ENCODE results near the gene RNF39. TPM values are rescaled to one million over a fixed set of nuclear protein-coding genes. Genes with fewer than 3 reads are reported as not detected.
A peak's percentile ranks its signal among the peaks of the same experiment; 100 is the strongest.
"Not testable (repeated sequence)": the region's sequence is repeated elsewhere in the genome, so short reads cannot be mapped to it uniquely, and the experiment has no call there.

The RNF39 gene
- total RNA-seq, 1 experiment from 2014 or later = 0.14 TPM

DNA sequence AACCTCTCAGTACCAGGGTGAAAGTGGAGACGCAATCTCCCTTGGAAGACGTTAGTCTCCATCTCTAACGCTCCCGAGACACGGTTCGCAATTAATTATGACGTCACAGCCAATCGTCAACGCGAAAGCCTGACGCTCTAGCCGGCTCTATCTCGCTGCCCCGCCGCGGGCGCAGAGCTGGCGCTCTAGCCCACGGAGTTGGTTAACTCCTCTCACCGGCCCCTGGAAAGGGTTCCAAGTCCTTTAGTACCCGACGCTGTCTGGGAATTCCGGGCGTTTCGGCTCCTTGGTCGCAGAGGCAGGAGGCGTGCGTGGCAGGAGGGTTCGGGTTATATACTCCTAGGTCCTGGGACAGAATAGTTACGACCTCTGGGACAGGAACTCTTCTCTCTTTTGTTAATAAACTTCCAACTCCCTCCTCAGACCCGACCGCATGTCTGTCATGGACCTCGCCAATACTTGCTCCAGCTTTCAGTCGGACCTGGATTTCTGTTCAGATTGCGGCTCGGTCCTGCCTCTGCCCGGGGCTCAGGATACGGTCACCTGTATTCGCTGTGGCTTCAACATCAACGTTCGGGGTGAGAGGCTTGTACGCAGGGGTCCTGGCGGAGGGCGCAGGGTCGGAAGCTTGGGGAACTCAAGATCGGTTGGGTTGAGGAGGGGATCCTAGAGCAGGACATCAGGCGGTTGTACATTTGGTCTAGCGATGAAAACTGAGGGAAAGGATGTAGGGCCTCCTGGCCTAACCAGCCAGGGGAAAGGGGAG lies 14.3 kb downstream of the RNF39 start, which contains the start of gene POLR1H:
Gene POLR1H (plus strand): TSS at position 174 of the 766 bp plus-strand sequence. CDS start 260 bp downstream, at position 434.
- no peaks in the 10 kb centered on the region for H3K27me3 ChIP-seq (ENCODE audit: control insufficient read depth, insufficient read depth, low read length)
- peak within 1 kb of the TSS; percentile 73 for H3K4me3 ChIP-seq (ENCODE audit: insufficient read depth, low read depth, low read length)
- H3K36me3 ChIP-seq (replicated peaks; ENCODE audit: control insufficient read depth, insufficient read depth, low read length) = peaks cover 2% of the 10 kb centered on the region; the same call in 1 of the 2 replicates
- peak; percentile 91 for DNase-seq

DNA sequence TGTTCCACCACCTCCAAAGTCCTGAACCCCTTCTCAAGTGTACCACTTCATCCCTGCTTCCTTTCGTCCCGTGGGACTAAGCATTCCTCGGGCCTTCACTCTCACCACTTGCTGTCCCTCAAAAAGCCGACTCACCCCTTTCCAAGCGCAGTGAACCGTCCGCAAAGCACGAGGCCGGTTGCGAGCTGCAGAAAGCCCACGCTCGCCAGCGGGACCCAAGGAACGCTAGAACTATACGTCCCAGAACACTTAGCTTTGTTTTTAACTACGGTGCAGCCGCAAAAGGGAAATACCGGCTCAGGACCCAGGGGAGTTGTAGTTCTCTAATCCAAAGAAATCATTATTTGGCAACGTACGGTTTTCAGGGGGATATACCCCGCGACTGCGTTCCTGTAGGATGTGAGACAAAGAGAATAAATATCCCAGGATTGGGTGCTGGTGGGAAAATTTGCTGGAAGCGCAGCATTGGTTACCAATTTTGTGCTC lies 14.9 kb downstream of the RNF39 start:
- H3K27me3 ChIP-seq (ENCODE audit: control insufficient read depth, insufficient read depth, low read length) = no peaks in the 10 kb centered on the region
- peak; percentile 29 for DNase-seq
- H3K4me3 ChIP-seq (ENCODE audit: insufficient read depth, low read depth, low read length) = peak overlapping the region; percentile 73
- H3K36me3 ChIP-seq (replicated peaks; ENCODE audit: control insufficient read depth, insufficient read depth, low read length) = peaks cover 2% of the 10 kb centered on the region

DNA sequence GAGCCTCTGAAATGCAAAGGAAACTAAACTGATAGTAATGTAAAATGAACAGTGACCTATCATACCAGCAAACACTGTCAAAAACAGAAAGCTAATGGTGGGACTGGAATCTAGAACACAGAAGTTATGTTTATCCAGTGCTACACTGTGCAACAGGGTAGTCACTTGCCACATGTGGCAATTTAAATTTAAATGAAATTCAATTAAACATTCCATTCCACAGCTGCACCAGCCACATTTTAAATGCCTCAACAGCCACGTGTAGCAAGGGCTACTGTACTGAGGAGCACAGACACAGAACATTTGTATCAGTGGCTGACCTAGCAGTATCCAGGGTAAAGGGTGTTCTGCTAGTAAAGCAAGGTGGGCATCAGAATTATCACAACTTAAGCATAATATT lies 20.1 kb downstream of the RNF39 start:
- Histone ChIP-seq H3K36me3 (replicated peaks; ENCODE audit: control insufficient read depth, insufficient read depth, low read length) (peaks cover 1% of the 10 kb centered on the region), H3K27me3 (ENCODE audit: control insufficient read depth, insufficient read depth, low read length) (no peaks in the 10 kb centered on the region), H3K4me3 (ENCODE audit: insufficient read depth, low read depth, low read length) (no peak overlapping the region)
- no peak for DNase-seq

DNA sequence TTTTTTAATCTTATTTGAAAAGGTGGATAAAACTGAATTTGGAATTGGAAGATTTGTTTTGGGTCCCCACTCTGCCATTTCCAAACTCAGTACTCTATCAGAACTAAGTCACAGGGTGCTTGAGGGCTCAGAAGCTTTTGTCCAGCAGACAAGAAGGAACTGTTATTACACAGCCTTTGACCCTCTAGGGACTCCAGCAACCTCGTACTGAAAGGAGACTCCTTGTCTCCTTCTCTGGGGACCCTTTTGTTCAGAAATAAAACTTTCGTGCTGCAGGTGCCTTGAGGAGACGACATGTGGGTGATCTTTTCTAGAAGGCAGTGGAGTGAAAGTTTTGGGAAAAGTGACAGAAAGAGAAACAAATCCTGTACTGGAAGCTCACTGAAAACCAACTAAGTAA lies 21.9 kb downstream of the RNF39 start:
- no peak for DNase-seq
- Histone ChIP-seq H3K27me3 (ENCODE audit: control insufficient read depth, insufficient read depth, low read length) (no peaks in the 10 kb centered on the region), H3K4me3 (ENCODE audit: insufficient read depth, low read depth, low read length) (no peak overlapping the region), H3K36me3 (replicated peaks; ENCODE audit: control insufficient read depth, insufficient read depth, low read length) (peaks cover 1% of the 10 kb centered on the region)

DNA sequence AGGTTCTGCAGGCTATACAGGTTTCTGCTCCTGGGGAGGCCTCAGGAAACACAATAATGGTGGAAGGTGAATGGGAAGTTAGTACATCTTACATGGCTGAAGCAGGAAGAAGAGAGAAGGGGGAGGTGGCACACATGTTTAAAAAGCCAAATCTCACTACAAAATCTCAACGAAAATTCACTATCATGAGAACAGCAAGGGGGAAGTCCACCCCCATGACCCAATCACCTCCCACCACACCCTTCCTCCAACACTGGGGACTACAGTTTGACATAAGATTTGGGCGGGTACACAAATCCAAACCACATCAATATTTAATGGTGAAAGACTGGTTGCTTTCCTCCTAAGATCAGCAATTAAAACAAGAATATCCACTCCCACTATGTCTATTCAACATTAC lies 28.3 kb downstream of the RNF39 start:
- H3K36me3 ChIP-seq (replicated peaks; ENCODE audit: control insufficient read depth, insufficient read depth, low read length) = no peaks in the 10 kb centered on the region
- no peak for DNase-seq
- H3K4me3 ChIP-seq (ENCODE audit: insufficient read depth, low read depth, low read length) = no peak overlapping the region
- no peaks in the 10 kb centered on the region for H3K27me3 ChIP-seq (ENCODE audit: control insufficient read depth, insufficient read depth, low read length)

DNA sequence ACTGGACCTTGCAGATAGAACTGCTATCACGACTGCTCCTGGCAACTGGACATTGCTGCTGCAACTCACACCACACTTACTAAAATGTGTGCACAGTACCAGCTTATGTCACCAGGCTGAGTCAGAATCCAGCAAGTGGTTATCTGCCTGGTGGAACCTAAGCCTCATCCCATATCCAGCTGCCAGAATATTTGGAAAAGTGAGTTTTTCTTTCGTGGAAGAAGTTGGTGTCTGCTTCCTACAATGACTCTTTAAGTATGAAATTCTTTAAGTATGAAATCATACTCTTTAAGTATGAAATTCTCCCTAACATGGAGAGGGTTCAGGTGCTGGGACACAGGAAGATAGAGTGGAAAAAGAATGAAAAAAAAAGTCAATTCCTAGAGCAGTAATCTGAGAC lies 30.9 kb downstream of the RNF39 start:
- DNase-seq = no peak
- no peaks in the 10 kb centered on the region for H3K27me3 ChIP-seq (ENCODE audit: control insufficient read depth, insufficient read depth, low read length)
- no peak overlapping the region for H3K4me3 ChIP-seq (ENCODE audit: insufficient read depth, low read depth, low read length)
- no peaks in the 10 kb centered on the region for H3K36me3 ChIP-seq (replicated peaks; ENCODE audit: control insufficient read depth, insufficient read depth, low read length)

DNA sequence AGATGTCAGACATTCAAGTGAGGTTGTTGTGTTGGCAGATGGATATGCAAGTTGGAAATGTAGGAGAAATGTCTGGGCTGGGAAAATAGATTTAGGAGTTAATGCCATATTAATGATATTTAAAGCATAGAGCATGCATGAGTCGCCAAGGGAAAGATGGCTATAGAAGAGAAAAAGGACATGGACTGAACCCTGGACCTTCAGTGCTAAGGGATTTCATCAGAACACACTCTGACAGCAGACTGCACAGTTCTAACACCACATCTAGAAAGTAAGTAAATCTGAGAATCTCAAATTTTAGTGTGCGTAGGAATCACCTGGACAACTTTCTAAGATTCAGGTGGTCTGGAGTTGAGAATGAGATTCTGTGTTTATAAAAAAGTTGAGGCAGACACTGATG lies 31.8 kb downstream of the RNF39 start:
- no peak for DNase-seq
- Histone ChIP-seq H3K27me3 (ENCODE audit: control insufficient read depth, insufficient read depth, low read length) (no peaks in the 10 kb centered on the region), H3K36me3 (replicated peaks; ENCODE audit: control insufficient read depth, insufficient read depth, low read length) (no peaks in the 10 kb centered on the region)

DNA sequence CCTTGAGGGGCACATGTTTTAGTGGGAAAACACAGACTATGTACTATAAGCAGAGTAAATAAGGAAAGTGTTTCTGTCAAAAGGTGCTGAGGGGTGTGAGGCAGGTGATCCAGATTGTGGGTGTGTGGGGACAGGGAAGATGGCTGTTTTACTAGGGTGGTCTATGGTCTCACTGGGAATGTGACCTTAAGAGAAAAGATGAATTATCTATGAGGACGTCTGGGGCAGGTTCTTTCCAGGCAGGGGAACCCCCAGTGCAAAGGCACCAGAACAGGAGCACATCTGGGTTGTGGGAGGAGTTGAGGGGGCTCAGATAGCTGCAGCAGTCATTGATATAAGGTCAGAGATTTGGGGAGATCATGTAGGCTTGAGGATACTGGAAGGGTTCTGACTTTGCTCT lies 32.7 kb downstream of the RNF39 start:
- H3K36me3 ChIP-seq (replicated peaks; ENCODE audit: control insufficient read depth, insufficient read depth, low read length) = no peaks in the 10 kb centered on the region
- no peak for DNase-seq

More for the DNA sequence above, 31.8 kb downstream of the RNF39 start:
- no peak overlapping the region for H3K4me3 ChIP-seq (ENCODE audit: insufficient read depth, low read depth, low read length)

DNA sequence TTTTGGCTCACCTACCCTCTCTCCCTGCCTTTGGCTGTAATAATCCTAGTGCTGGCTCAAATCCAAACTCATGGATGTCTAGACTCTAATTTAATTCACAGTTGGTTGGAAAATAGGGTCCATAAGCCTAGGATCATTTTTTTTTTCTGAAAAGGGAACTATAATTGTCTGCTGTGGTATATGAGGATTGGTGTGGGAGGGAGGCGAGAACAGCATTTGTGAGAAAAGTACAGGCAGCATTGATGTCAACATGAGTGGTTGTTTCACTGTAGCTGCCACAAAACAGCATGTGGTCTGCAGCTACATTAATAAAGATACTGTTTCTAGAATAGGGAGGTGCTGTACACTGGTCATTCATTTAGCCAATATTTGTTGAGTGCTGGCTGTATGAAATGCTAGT lies 33.1 kb downstream of the RNF39 start:
- H3K4me3 ChIP-seq (ENCODE audit: insufficient read depth, low read depth, low read length) = no peak overlapping the region
- no peaks in the 10 kb centered on the region for H3K27me3 ChIP-seq (ENCODE audit: control insufficient read depth, insufficient read depth, low read length)
- no peak for DNase-seq
- no peaks in the 10 kb centered on the region for H3K36me3 ChIP-seq (replicated peaks; ENCODE audit: control insufficient read depth, insufficient read depth, low read length)

More for the DNA sequence above, 32.7 kb downstream of the RNF39 start:
- no peak overlapping the region for H3K4me3 ChIP-seq (ENCODE audit: insufficient read depth, low read depth, low read length)
- no peaks in the 10 kb centered on the region for H3K27me3 ChIP-seq (ENCODE audit: control insufficient read depth, insufficient read depth, low read length)

DNA sequence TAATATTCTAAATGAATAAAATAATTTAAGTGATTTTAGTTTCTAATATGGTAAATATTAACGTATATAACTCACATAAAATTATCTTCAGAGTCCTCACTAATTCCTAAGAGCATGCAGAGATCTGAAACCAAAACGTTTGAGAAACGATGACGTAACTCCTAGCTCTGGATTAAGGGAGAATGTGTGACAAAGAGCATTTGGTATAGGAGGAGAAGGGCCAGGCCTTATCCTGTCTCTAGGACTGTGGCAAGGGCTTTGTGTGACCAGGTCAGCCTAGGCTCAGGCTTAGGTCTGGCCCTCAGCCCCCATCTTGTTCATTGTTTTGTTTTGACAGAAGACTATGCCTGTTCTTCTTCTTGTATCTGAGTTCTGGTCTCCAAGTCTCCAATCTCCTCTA lies 33.7 kb downstream of the RNF39 start:
- DNase-seq = no peak
- H3K4me3 ChIP-seq (ENCODE audit: insufficient read depth, low read depth, low read length) = no peak overlapping the region
- H3K36me3 ChIP-seq (replicated peaks; ENCODE audit: control insufficient read depth, insufficient read depth, low read length) = no peaks in the 10 kb centered on the region
- no peaks in the 10 kb centered on the region for H3K27me3 ChIP-seq (ENCODE audit: control insufficient read depth, insufficient read depth, low read length)

DNA sequence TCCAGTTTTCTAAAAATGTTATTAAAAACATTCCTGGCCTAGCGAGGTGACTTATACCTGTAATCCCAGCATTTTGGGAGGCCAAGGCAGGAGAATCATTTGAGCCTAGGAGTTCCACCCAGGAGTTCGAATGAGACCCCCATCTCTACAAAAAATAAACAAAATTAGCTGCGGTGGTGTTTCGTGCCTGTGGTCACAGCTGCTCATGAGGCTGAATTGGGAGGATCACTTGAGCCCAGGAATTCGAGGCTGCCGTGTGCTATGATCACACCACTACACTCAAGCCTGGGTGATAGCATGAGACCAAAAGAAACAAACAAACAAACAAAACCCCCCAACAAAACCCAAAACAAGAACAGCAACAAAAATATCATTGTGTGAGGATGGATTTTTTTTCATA lies 34.3 kb downstream of the RNF39 start:
- H3K36me3 ChIP-seq (replicated peaks; ENCODE audit: control insufficient read depth, insufficient read depth, low read length) = no peaks in the 10 kb centered on the region

DNA sequence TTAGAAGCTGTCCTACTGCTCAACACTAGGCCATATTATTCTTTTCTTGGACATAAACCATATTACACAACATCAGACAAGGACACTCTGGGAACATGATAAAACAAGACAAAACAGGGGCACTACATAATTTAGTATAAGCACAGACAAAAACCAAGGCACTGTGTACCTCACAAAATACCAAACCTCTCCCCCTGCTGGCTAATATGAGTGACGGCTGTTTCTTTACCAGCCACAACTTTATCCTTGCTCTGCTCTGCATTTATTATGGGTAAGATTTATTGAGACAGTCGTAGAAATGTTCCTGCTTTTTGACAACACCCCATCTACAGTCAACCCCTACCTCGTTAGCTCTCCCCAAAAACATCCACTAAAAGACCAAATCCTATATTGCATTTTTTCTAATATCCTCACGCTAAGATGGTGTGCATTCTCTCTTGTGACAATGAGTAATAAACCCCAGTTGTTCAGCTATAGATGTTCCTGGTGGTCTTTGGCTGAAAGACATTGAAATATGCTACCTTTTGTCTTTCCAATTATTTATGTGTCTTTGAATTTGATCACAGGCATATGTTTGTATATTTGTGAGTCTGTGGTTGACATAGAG lies 38.3 kb downstream of the RNF39 start:
- Histone ChIP-seq H3K36me3 (replicated peaks; ENCODE audit: control insufficient read depth, insufficient read depth, low read length) (no peaks in the 10 kb centered on the region), H3K4me3 (ENCODE audit: insufficient read depth, low read depth, low read length) (no peak overlapping the region), H3K27me3 (ENCODE audit: control insufficient read depth, insufficient read depth, low read length) (no peaks in the 10 kb centered on the region)
- peak; percentile 21 for DNase-seq

More for the DNA sequence above, 34.3 kb downstream of the RNF39 start:
- Histone ChIP-seq H3K4me3 (ENCODE audit: insufficient read depth, low read depth, low read length) (no peak overlapping the region), H3K27me3 (ENCODE audit: control insufficient read depth, insufficient read depth, low read length) (no peaks in the 10 kb centered on the region)
- no peak for DNase-seq

DNA sequence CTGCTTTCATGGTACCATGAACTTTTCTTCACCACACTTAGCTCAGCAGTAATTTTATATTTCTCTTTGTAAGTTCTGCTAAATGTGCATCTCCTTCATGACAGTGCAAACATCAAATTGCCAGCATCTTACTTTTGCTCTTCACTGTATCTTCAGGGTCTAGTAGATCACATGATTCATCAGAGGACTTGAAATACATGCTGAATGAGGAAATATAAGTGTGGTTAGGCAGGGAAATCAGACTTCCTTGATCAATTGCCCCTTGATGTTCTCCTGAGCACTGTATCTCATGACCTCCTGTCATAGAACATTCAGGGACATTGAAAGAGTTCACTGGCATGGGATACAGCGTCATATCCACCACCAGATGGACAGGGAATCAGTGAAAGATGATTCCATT lies 39.8 kb downstream of the RNF39 start:
- DNase-seq = no peak
- H3K4me3 ChIP-seq (ENCODE audit: insufficient read depth, low read depth, low read length) = no peak overlapping the region
- H3K36me3 ChIP-seq (replicated peaks; ENCODE audit: control insufficient read depth, insufficient read depth, low read length) = no peaks in the 10 kb centered on the region

DNA sequence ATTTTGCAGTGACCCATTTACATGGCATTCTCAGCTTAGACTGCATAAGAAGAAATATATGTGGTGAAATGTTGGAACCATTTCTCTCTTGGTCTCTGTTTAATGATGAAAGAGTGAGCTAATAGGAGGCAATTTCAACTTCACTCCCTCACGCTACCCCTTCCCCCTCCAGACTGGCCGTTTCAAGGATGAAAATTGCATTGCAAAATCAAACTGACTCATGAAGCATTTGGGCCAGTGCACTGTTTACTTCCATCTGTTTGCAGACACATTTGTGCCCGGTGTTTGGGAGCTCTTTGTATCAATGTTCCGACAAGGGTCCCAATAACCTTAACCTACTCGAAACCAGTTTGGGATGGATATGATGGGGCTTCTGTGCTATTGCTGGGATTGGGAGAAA lies 42.1 kb downstream of the RNF39 start:
- H3K36me3 ChIP-seq (replicated peaks; ENCODE audit: control insufficient read depth, insufficient read depth, low read length); H3K27me3 ChIP-seq (ENCODE audit: control insufficient read depth, insufficient read depth, low read length); H3K4me3 ChIP-seq (ENCODE audit: insufficient read depth, low read depth, low read length); DNase-seq: not testable (repeated sequence)

More for the DNA sequence above, 39.8 kb downstream of the RNF39 start:
- no peaks in the 10 kb centered on the region for H3K27me3 ChIP-seq (ENCODE audit: control insufficient read depth, insufficient read depth, low read length)

DNA sequence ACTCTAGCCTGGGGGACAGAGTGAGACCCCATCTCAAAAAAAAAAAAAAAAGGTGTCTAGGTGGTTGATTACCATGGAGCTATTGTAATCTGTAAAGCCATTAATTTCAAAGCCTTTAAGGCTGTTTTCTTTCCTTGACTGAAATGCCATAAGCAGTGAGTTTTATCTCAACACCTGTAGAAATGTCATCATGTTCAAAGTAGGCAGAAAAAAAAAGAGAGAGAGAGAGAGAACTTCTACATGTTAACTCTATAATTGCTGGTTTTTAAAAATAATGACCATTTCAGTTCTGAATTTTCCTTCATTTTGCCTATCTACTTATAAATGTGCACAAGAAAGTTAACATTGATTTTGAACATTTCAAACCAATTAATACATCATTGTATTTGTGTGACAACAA lies 44.2 kb downstream of the RNF39 start:
- Histone ChIP-seq H3K27me3 (ENCODE audit: control insufficient read depth, insufficient read depth, low read length) (no peaks in the 10 kb centered on the region), H3K4me3 (ENCODE audit: insufficient read depth, low read depth, low read length) (no peak overlapping the region), H3K36me3 (replicated peaks; ENCODE audit: control insufficient read depth, insufficient read depth, low read length) (no peaks in the 10 kb centered on the region)
- no peak for DNase-seq

Data from H7 (cell line).